Vein endothelial cell (primary cell): ENCODE measurements around the gene ELK4. TPM values are rescaled to one million over a fixed set of nuclear protein-coding genes. Genes with fewer than 3 reads are reported as not detected.

Experiments
- small RNA-seq: library from RNA; depleted of rRNA; stranded (forward); fragments of <200 nt; gene quantifications from one replicate; pipeline ENCODE3, GENCODE V24; 2012
- total RNA-seq: library from RNA; depleted of rRNA; stranded (reverse); fragments of >200 nt; gene quantifications from 2 replicates; pipeline ENCODE4 v1.2.3, GENCODE V29; 2012

Gene ELK4, protein sequence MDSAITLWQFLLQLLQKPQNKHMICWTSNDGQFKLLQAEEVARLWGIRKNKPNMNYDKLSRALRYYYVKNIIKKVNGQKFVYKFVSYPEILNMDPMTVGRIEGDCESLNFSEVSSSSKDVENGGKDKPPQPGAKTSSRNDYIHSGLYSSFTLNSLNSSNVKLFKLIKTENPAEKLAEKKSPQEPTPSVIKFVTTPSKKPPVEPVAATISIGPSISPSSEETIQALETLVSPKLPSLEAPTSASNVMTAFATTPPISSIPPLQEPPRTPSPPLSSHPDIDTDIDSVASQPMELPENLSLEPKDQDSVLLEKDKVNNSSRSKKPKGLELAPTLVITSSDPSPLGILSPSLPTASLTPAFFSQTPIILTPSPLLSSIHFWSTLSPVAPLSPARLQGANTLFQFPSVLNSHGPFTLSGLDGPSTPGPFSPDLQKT
- 72.5 and 80.5 TPM in 2 replicates for total RNA-seq

DNA sequence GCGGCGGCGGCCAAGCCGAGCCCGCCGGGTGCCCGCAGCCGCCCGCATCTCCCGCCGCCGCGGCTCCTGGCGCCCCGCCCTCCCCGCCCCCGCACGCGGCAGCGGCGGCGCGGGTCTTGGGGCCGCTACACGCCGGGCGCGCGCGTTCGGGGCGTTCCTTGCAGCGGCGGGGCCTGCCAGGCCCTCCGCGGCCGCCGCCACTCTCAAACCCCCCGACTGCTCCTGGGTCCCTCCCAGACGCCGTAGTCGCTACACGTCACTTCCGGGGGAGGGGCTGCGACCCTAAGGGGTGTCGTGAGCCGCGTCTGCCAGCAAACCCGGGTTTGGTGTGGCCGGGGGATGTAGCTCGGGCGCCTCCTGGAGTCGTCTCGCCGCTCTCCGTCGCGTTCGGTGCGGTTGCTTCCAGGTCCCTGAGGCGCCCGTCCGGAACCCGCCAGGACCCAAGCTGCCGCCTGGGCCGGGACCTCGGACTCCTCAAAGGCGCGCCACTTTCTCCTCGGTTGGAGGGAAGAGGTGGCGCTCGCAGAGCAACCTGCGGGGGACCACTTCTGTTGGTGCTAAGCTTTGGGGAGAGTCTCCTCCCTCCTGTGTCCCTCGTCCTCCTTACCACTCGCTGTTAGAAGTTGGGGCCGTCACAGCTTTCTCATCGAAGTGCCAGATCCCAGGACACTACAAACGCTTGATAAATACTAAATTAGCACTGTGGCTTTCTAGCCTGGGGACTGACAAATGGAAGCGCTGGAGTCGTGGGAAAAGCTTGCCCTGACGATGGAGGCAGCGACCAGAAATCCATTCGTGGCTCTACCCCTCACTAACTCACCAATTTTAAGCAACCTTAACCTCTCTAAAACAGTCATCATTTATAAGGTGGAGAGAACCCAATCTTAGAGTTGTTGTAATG, at the start of gene ELK4:
Gene ELK4 (minus strand): TSS at position 244 of the 901 bp plus-strand sequence. CDS start 8,129 bp downstream, outside the sequence.

DNA sequence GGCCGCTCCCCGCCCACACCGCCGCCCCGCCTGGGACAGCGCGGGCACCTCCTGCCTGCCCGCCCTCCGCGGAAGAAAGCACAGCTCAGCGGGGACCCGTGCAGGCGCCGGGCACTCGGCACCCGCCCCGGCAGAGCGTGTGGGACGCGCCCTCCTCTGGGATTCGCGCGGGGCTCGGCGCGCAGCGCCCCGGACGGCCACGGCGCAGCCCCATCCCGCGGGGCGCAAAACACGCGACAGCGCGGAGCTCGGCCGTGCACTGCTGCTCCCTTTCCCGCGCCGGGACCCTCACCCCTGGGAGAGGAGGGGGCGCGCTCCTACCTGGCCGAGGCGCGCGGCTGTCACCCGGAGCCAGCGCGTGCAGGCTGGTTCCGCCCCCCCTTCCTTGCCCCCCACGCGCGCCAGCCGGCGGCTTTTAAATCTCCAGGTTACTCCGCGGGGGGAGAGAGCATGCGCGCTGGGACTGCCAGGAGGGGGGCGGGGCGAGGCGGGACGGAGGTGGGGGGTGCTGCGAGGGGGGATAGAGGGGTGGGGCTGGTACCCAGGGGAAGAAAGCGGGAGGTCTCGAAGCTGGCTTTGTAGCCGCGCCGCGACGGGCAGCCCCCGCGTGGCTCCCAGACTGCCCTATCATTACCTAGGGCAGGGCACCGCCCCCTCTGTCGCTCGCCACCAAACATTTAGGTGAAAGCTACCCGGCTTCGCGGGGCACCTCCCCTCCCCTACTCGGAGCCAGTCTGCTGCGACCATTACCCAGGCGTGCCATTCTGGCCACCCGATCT, 48.5 kb upstream of the ELK4 start, which contains the start of gene SLC45A3:
Gene SLC45A3 (minus strand): TSS at position 437 of the 779 bp plus-strand sequence. CDS start 15,853 bp downstream, outside the sequence.

Small RNA genes lying within 50 kb of the gene (small RNA-seq; reads per million reads assigned to genes)
- gene RNU2-19P: 0.11 reads per million
- not detected for gene RNU6-418P

Other genes with a start within 250 kb of the ELK4 start
- not detected in 2 replicates for gene LEMD1, start 210.0 kb downstream of the ELK4 start, total RNA-seq
- under 0.01 and 0.29 TPM in 2 replicates for gene BLACAT1, start 176.0 kb downstream of the ELK4 start, total RNA-seq
- 0.29 and 0.33 TPM in 2 replicates for gene CDK18, start 127.3 kb downstream of the ELK4 start, total RNA-seq
- gene SLC45A3, start 48.5 kb upstream of the ELK4 start, total RNA-seq: 10.9 and 14.4 TPM in 2 replicates
- 136 and 179 TPM in 2 replicates for gene NUCKS1, start 118.2 kb upstream of the ELK4 start, total RNA-seq
- gene RAB29, start 143.5 kb upstream of the ELK4 start, total RNA-seq: 22.2 and 31.0 TPM in 2 replicates
- gene SLC41A1, start 181.2 kb upstream of the ELK4 start, total RNA-seq: 11.1 and 23.4 TPM in 2 replicates
- under 0.01 TPM in 1 of 2 replicates, not detected in the other for gene PM20D1, start 218.1 kb upstream of the ELK4 start, total RNA-seq